HepG2 (cell line): ENCODE measurements around the gene CREBBP. TPM values are rescaled to one million over a fixed set of nuclear protein-coding genes. Genes with fewer than 3 reads are reported as not detected.

Source experiments
- CREM ChIP-seq, 2 experiments: sonication (generic) in 1 of 2; formaldehyde crosslinking in 1 of 2; IDR thresholded peaks; 2 replicates each; pipeline versions ENCODE4 v1.4.0 to v1.6.1; 2016 to 2020; ENCODE audit warnings: antibody characterized with exemption in 1 of 2, mild to moderate bottlenecking in 1 of 2, missing genetic modification reagents in 1 of 2
- MEF2D ChIP-seq: sonication (generic); formaldehyde crosslinking; IDR thresholded peaks from 2 replicates; pipeline ENCODE4 v1.5.1; 2020; ENCODE audit warnings: mild to moderate bottlenecking, missing genetic modification reagents
- NFIC ChIP-seq: IDR thresholded peaks from 2 replicates; pipeline ENCODE4 v1.6.1; 2012; ENCODE audit warnings: mild to moderate bottlenecking, low read length, inconsistent platforms
- NFYC ChIP-seq: IDR thresholded peaks from 2 replicates; pipeline ENCODE4 v1.6.1; 2016; ENCODE audit warnings: missing genetic modification reagents, missing compliant biosample characterization
- POGK ChIP-seq: sonication (generic); formaldehyde crosslinking; conservative IDR thresholded peaks from 2 replicates; pipeline ENCODE4 v1.8.0; 2022; ENCODE audit warnings: mild to moderate bottlenecking, moderate library complexity, missing genetic modification reagents
- RBM39 ChIP-seq: fragments of 200-400 bp; formaldehyde crosslinking; IDR thresholded peaks from one replicate; pipeline ENCODE4 v1.6.1; 2018; ENCODE audit warnings: antibody characterized with exemption, mild to moderate bottlenecking, low read depth, low read length; ENCODE audit not compliant: poor library complexity, severe bottlenecking
- RELA ChIP-seq: sonication (generic); formaldehyde crosslinking; IDR thresholded peaks from 2 replicates; pipeline ENCODE4 v1.4.0; 2020; ENCODE audit warnings: missing genetic modification reagents
- RFXAP ChIP-seq: sonication (generic); formaldehyde crosslinking; IDR thresholded peaks from 2 replicates; pipeline ENCODE4 v1.4.0; 2020; ENCODE audit warnings: missing genetic modification reagents, borderline replicate concordance
- YEATS2 ChIP-seq: sonication (generic); formaldehyde crosslinking; IDR thresholded peaks from 2 replicates; pipeline ENCODE4 v1.4.0; 2020; ENCODE audit warnings: missing genetic modification reagents, borderline replicate concordance
- ZBTB7A ChIP-seq: sonication (generic); formaldehyde crosslinking; IDR thresholded peaks from 2 replicates; pipeline ENCODE4 v1.8.0; 2022; ENCODE audit warnings: mild to moderate bottlenecking, missing genetic modification reagents
- ZFP91 ChIP-seq: sonication (generic); formaldehyde crosslinking; IDR thresholded peaks from 2 replicates; pipeline ENCODE4 v1.9.0; 2022; ENCODE audit warnings: missing genetic modification reagents, mild to moderate bottlenecking, borderline replicate concordance
- polyA plus RNA-seq, 8 experiments: library from polyadenylated mRNA; depleted of rRNA in 3 of 8; stranded (reverse) in 7 of 8; unstranded in 1 of 8; fragments of >200 nt; fragmentation: Illumina TruSeq in 4 of 8; extraction: Trizol in 4 of 8; gene quantifications; 2 replicates each; pipeline versions ENCODE4 v1.2.1 to v1.2.3, GENCODE V29; 2011 to 2016; ENCODE audit warnings: low read depth in 4 of 8, missing spikeins in 1 of 8, mixed read lengths in 1 of 8; ENCODE audit not compliant: insufficient read depth in 1 of 8
- total RNA-seq, 5 experiments: library from RNA; depleted of rRNA; stranded (reverse); fragments of >200 nt; fragmentation: Illumina TruSeq; extraction: Trizol; gene quantifications; 2 replicates each; pipeline ENCODE4 v1.2.3, GENCODE V29; 2016; ENCODE audit warnings: low read depth in 1 of 5
- TF ChIP-seq, protein P1 (sequence below): sonication (generic); formaldehyde crosslinking; IDR thresholded peaks from 2 replicates; pipeline ENCODE4 v1.4.0; 2020; ENCODE audit warnings: mild to moderate bottlenecking, missing genetic modification reagents
- TF ChIP-seq, protein P2 (sequence below): sonication (generic); formaldehyde crosslinking; IDR thresholded peaks from 2 replicates; pipeline ENCODE4 v1.4.0; 2020; ENCODE audit warnings: missing genetic modification reagents
- TF ChIP-seq, protein P3 (sequence below): sonication (generic); formaldehyde crosslinking; IDR thresholded peaks from 2 replicates; pipeline ENCODE4 v1.5.0; 2020; ENCODE audit warnings: missing genetic modification reagents

The CREBBP gene
- total and polyA plus RNA-seq, 2 of the 13 experiments (the other 11 are each of a cell fraction or from before 2014, with no cell fraction given), result 5.3 to 10.4 TPM

GRCh38 chr16:3880623-3881498 is at the start of gene CREBBP (continued):
- TF ChIP-seq, protein P1, sequence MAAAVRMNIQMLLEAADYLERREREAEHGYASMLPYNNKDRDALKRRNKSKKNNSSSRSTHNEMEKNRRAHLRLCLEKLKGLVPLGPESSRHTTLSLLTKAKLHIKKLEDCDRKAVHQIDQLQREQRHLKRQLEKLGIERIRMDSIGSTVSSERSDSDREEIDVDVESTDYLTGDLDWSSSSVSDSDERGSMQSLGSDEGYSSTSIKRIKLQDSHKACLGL, result peak; percentile 67; the same call in 1 of the 2 replicates
- TF ChIP-seq, protein P2, sequence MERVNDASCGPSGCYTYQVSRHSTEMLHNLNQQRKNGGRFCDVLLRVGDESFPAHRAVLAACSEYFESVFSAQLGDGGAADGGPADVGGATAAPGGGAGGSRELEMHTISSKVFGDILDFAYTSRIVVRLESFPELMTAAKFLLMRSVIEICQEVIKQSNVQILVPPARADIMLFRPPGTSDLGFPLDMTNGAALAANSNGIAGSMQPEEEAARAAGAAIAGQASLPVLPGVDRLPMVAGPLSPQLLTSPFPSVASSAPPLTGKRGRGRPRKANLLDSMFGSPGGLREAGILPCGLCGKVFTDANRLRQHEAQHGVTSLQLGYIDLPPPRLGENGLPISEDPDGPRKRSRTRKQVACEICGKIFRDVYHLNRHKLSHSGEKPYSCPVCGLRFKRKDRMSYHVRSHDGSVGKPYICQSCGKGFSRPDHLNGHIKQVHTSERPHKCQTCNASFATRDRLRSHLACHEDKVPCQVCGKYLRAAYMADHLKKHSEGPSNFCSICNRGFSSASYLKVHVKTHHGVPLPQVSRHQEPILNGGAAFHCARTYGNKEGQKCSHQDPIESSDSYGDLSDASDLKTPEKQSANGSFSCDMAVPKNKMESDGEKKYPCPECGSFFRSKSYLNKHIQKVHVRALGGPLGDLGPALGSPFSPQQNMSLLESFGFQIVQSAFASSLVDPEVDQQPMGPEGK (CRISPR knock-in tag), result peak; percentile 96
- no peak for TF ChIP-seq NFYC
- TF ChIP-seq YEATS2 (CRISPR knock-in tag), result peak; percentile 59; the same call in 1 of the 2 replicates
- TF ChIP-seq, protein P3, sequence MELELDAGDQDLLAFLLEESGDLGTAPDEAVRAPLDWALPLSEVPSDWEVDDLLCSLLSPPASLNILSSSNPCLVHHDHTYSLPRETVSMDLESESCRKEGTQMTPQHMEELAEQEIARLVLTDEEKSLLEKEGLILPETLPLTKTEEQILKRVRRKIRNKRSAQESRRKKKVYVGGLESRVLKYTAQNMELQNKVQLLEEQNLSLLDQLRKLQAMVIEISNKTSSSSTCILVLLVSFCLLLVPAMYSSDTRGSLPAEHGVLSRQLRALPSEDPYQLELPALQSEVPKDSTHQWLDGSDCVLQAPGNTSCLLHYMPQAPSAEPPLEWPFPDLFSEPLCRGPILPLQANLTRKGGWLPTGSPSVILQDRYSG (CRISPR knock-in tag), result 0 out of 2 replicates have a peak, but pooled peaks have one; percentile 66
- peak; percentile 65; the same call in 1 of the 2 replicates for TF ChIP-seq RELA (CRISPR knock-in tag)
- peak; percentile 47; the same call in 1 of the 2 replicates for TF ChIP-seq ZFP91 (CRISPR knock-in tag)
- no peak for TF ChIP-seq CREM (IDR thresholded peaks at IDR 0.05)
- no peak for TF ChIP-seq CREM (CRISPR knock-in tag; IDR thresholded peaks at IDR 0.05)
- TF ChIP-seq ZBTB7A (CRISPR knock-in tag), result peak; percentile 94
- TF ChIP-seq POGK, result peak; percentile 56; the same call in 1 of the 2 replicates
- peak; percentile 60; the same call in 1 of the 2 replicates for TF ChIP-seq RFXAP (CRISPR knock-in tag)
- TF ChIP-seq RBM39, result no peak
- TF ChIP-seq NFIC, result no peak
- TF ChIP-seq MEF2D (CRISPR knock-in tag), result no peak
